ENCODE results near the gene METAP1D. TPM values are rescaled to one million over a fixed set of nuclear protein-coding genes. Genes with fewer than 3 reads are reported as not detected.

The METAP1D gene
- total RNA-seq, 1 donor from 2014 or later = 8.3 TPM

DNA sequence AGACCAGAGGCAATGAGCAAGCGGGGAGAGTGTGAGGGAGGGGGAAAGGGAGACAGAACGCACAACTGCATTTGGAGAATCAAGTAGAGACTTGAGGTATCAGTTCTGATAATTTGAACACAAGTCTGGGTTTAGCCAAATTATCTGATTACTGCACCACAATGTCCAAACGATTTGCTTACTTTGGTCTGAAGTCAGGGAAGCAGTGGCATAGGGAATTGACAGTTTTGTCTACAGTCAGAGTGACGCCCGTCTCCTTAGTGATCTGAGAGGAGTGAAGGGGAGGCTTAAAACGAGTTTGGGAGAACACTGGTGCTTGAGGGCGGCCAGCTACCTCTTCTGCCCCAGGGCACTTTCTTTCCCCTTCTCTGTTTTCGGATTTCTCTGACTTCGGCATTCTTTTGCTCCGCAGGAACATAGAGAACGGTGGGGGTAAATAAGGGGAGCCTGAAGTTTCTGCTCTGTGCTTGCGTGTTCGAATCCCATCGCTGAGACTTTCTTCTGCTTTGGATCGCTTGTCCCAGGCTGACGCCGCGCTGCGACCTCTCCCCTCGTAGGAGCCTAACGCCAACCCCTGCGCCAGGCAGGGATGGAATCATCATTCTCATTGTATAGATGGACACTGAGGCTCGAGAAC lies 105.8 kb downstream of the METAP1D start:
- peaks cover 88% of the 10 kb centered on the region for H3K27me3 Mint-ChIP-seq

GRCh38 chr2:172106108-172106961 lies 106.6 kb downstream of the METAP1D start:
- peak; percentile 48 for TF ChIP-seq CTCF (IDR thresholded peaks at IDR 0.05; ENCODE audit: unreplicated experiment)
- H3K27me3 Mint-ChIP-seq = peaks cover 82% of the 10 kb centered on the region
- no peak for DNase-seq (ENCODE audit: low spot score, unreplicated experiment)
- no peaks in the 10 kb centered on the region for H3K36me3 Mint-ChIP-seq (ENCODE audit: insufficient read depth)
- H3K4me3 Mint-ChIP-seq (ENCODE audit: low read depth) = no peak overlapping the region
- no peak overlapping the region for H3K27ac Mint-ChIP-seq
- no peaks in the 10 kb centered on the region for H3K9me3 Mint-ChIP-seq (ENCODE audit: low read depth)
- peaks cover 9% of the 10 kb centered on the region for H3K4me1 Mint-ChIP-seq (ENCODE audit: low read depth)

More for the DNA sequence above, 105.8 kb downstream of the METAP1D start:
- TF ChIP-seq CTCF (IDR thresholded peaks at IDR 0.05; ENCODE audit: unreplicated experiment) = no peak
- H3K9me3 Mint-ChIP-seq (ENCODE audit: low read depth) = no peaks in the 10 kb centered on the region
- DNase-seq (ENCODE audit: low spot score, unreplicated experiment) = no peak
- H3K4me3 Mint-ChIP-seq (ENCODE audit: low read depth) = no peak overlapping the region
- no peaks in the 10 kb centered on the region for H3K36me3 Mint-ChIP-seq (ENCODE audit: insufficient read depth)
- no peak overlapping the region for H3K27ac Mint-ChIP-seq
- peaks cover 11% of the 10 kb centered on the region for H3K4me1 Mint-ChIP-seq (ENCODE audit: low read depth)

GRCh38 chr2:172107690-172108586 lies 108.2 kb downstream of the METAP1D start:
- Mint-ChIP-seq H3K9me3 (ENCODE audit: low read depth) (no peaks in the 10 kb centered on the region), H3K36me3 (ENCODE audit: insufficient read depth) (no peaks in the 10 kb centered on the region), H3K27me3 (peaks cover 71% of the 10 kb centered on the region), H3K4me3 (ENCODE audit: low read depth) (no peak overlapping the region), H3K27ac (no peak overlapping the region), H3K4me1 (ENCODE audit: low read depth) (peaks cover 5% of the 10 kb centered on the region)
- DNase-seq (ENCODE audit: low spot score, unreplicated experiment) = no peak
- no peak for TF ChIP-seq CTCF (IDR thresholded peaks at IDR 0.05; ENCODE audit: unreplicated experiment)

- Mint-ChIP-seq H3K27me3 (peaks cover 66% of the 10 kb centered on the region), H3K9me3 (ENCODE audit: low read depth) (no peaks in the 10 kb centered on the region), H3K36me3 (ENCODE audit: insufficient read depth) (no peaks in the 10 kb centered on the region), H3K4me3 (ENCODE audit: low read depth) (no peak overlapping the region), H3K27ac (no peak overlapping the region), H3K4me1 (ENCODE audit: low read depth) (peaks cover 4% of the 10 kb centered on the region)
- TF ChIP-seq CTCF (IDR thresholded peaks at IDR 0.05; ENCODE audit: unreplicated experiment) = no peak
- DNase-seq (ENCODE audit: low spot score, unreplicated experiment) = no peak
Measured at GRCh38 chr2:172108587-172108930, 108.8 kb downstream of the METAP1D start.

Data from progenitor cell of endocrine pancreas (in vitro differentiated cells).